ENCODE data around the gene FOXO1. TPM values are rescaled to one million over a fixed set of nuclear protein-coding genes. Genes with fewer than 3 reads are reported as not detected.

Gene FOXO1
- total RNA-seq, 1 donor from 2014 or later, result 65.8 TPM

DNA sequence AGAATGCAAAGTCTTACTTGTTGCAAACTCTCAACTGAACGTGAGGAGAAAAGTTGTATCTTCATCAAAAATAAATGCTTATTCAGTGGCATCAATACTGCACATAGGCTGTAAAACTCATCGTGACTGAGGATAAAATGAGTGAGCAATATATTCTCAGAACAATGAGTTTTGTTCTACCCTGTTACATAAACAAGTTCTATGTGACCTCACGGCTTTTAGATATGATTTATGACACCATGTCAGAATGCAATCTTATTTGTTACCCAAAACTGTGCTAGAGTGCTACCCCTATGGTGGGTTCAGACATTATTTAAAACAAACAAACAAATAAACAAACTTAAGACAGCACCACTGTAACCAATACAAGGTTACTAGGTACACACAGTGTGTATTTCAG is 55.4 kb downstream of the FOXO1 start:
- Mint-ChIP-seq H3K4me3 (ENCODE audit: unreplicated experiment) (no peak overlapping the region), H3K27me3 (ENCODE audit: unreplicated experiment) (peaks cover 13% of the 10 kb centered on the region), H3K4me1 (ENCODE audit: unreplicated experiment) (peaks cover 38% of the 10 kb centered on the region), H3K9me3 (ENCODE audit: unreplicated experiment) (no peaks in the 10 kb centered on the region), H3K27ac (ENCODE audit: unreplicated experiment) (no peak overlapping the region), H3K36me3 (ENCODE audit: low read depth, unreplicated experiment) (peaks cover 23% of the 10 kb centered on the region)
- DNase-seq (ENCODE audit: low spot score), result no peak
- TF ChIP-seq, protein P1, sequence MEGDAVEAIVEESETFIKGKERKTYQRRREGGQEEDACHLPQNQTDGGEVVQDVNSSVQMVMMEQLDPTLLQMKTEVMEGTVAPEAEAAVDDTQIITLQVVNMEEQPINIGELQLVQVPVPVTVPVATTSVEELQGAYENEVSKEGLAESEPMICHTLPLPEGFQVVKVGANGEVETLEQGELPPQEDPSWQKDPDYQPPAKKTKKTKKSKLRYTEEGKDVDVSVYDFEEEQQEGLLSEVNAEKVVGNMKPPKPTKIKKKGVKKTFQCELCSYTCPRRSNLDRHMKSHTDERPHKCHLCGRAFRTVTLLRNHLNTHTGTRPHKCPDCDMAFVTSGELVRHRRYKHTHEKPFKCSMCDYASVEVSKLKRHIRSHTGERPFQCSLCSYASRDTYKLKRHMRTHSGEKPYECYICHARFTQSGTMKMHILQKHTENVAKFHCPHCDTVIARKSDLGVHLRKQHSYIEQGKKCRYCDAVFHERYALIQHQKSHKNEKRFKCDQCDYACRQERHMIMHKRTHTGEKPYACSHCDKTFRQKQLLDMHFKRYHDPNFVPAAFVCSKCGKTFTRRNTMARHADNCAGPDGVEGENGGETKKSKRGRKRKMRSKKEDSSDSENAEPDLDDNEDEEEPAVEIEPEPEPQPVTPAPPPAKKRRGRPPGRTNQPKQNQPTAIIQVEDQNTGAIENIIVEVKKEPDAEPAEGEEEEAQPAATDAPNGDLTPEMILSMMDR (IDR thresholded peaks at IDR 0.05; ENCODE audit: unreplicated experiment), result no peak

DNA sequence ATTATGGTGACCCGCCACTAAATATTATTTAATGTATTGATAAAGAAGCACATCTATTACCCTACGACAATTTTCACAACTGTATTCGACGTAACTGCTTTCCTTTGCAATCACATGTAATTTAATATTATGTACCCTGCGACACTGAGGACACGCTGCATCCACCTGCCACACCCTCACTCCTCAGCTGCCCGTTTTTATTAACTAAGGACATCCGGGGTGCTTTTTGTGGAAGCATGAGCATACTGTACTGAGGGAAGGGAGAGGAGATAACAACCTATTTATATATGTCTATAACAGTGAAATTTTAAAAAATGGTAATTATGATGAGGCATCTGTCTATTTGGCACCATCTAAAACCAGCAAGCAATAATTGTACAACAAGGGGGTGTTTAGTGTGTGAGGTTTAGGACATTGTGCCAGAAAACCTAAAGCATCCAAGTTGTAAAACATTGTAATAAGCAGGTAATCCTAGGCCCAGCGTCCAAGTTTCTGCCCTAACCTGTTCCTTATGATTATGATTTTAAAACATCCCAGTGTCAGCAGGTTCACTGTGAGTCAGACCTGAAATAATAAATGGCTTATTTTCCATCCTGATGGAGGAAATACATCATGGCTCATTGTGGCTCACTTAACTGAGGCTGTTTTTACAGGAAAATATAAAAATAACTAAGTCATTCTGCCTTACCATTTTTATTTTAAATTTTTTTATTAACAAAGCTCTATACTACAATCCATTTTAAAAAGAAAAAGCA is 56.3 kb downstream of the FOXO1 start:
- Mint-ChIP-seq H3K27me3 (ENCODE audit: unreplicated experiment) (peaks cover 9% of the 10 kb centered on the region), H3K4me3 (ENCODE audit: unreplicated experiment) (no peak overlapping the region), H3K27ac (ENCODE audit: unreplicated experiment) (no peak overlapping the region), H3K9me3 (ENCODE audit: unreplicated experiment) (no peaks in the 10 kb centered on the region), H3K36me3 (ENCODE audit: low read depth, unreplicated experiment) (peaks cover 18% of the 10 kb centered on the region), H3K4me1 (ENCODE audit: unreplicated experiment) (peaks cover 36% of the 10 kb centered on the region)
- DNase-seq (ENCODE audit: low spot score), result no peak
- TF ChIP-seq, protein P1 (IDR thresholded peaks at IDR 0.05; ENCODE audit: unreplicated experiment), result no peak

DNA sequence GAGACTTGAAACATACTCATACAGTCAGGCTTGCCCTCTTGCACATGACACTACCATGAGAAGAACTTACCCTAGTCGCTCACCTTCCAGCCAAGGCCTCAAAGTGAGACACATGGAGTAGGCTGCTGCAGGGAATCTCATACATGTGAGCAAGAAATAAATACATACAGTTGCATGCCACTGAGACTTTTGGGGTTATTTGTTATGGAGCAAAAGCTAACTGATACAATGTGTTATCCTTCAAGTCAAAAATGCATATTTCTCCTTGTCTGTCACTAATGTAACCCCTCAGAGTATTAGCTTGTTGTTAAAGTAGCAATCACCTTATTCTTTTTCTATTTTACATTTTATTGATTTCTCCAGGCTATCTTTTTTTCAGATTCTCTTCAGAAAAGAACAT is 58.1 kb downstream of the FOXO1 start:
- TF ChIP-seq, protein P1 (IDR thresholded peaks at IDR 0.05; ENCODE audit: unreplicated experiment), result no peak
- no peaks in the 10 kb centered on the region for H3K9me3 Mint-ChIP-seq (ENCODE audit: unreplicated experiment)
- H3K4me1 Mint-ChIP-seq (ENCODE audit: unreplicated experiment), result peaks cover 25% of the 10 kb centered on the region
- DNase-seq (ENCODE audit: low spot score), result no peak
- peaks cover 6% of the 10 kb centered on the region for H3K27me3 Mint-ChIP-seq (ENCODE audit: unreplicated experiment)
- H3K36me3 Mint-ChIP-seq (ENCODE audit: low read depth, unreplicated experiment), result peaks cover 9% of the 10 kb centered on the region
- H3K4me3 Mint-ChIP-seq (ENCODE audit: unreplicated experiment), result no peak overlapping the region
- H3K27ac Mint-ChIP-seq (ENCODE audit: unreplicated experiment), result no peak overlapping the region

DNA sequence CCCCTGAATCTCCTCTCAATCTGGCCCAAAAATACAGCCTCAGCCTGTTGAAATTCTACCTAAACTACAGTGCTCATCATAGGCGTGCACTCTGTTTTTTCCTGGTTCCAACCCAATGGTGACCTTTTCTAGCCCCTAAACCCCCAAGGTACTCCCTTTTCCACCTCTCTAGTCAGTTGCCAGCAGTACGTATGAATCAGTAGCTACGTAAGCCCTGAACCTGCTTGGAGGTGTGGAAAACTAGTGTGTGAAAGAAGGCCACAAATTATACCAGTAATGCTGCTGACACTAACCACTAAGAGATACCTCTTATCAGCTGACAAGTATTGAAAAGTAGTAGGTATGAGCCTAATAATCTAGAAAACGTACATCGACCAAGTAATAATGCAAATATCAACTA is 60.9 kb downstream of the FOXO1 start:
- DNase-seq (ENCODE audit: low spot score), result no peak
- TF ChIP-seq, protein P1 (IDR thresholded peaks at IDR 0.05; ENCODE audit: unreplicated experiment), result no peak
- H3K4me1 Mint-ChIP-seq (ENCODE audit: unreplicated experiment), result peaks cover 17% of the 10 kb centered on the region
- no peak overlapping the region for H3K27ac Mint-ChIP-seq (ENCODE audit: unreplicated experiment)
- peaks cover 9% of the 10 kb centered on the region for H3K36me3 Mint-ChIP-seq (ENCODE audit: low read depth, unreplicated experiment)
- H3K27me3 Mint-ChIP-seq (ENCODE audit: unreplicated experiment), result peaks cover 6% of the 10 kb centered on the region
- H3K9me3 Mint-ChIP-seq (ENCODE audit: unreplicated experiment), result no peaks in the 10 kb centered on the region
- H3K4me3 Mint-ChIP-seq (ENCODE audit: unreplicated experiment), result no peak overlapping the region

DNA sequence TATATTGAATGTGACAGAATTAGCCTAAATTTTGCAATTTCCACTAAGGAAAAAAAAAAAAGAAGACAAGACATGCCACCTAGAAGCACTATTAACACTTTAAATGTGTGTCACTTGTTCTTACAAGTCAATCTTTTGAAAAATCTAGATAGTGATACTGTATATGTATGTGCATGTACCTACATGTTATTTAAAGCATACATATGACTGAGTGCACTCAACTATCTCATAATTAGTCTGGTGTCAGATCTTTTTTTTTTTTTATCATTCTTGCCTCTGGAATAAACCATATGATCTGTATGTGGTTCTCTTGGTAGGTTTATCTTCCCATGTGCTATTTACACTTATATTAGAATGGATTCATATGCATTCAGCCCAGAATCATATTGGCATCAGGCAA is 62.3 kb downstream of the FOXO1 start:
- no peaks in the 10 kb centered on the region for H3K9me3 Mint-ChIP-seq (ENCODE audit: unreplicated experiment)
- peaks cover 9% of the 10 kb centered on the region for H3K36me3 Mint-ChIP-seq (ENCODE audit: low read depth, unreplicated experiment)
- no peak overlapping the region for H3K27ac Mint-ChIP-seq (ENCODE audit: unreplicated experiment)
- no peak overlapping the region for H3K4me3 Mint-ChIP-seq (ENCODE audit: unreplicated experiment)
- peaks cover 26% of the 10 kb centered on the region for H3K4me1 Mint-ChIP-seq (ENCODE audit: unreplicated experiment)
- TF ChIP-seq, protein P1 (IDR thresholded peaks at IDR 0.05; ENCODE audit: unreplicated experiment), result no peak
- no peak for DNase-seq (ENCODE audit: low spot score)
- peaks cover 6% of the 10 kb centered on the region for H3K27me3 Mint-ChIP-seq (ENCODE audit: unreplicated experiment)
